ENCODE results near the gene SCAP. TPM values are rescaled to one million over a fixed set of nuclear protein-coding genes. Genes with fewer than 3 reads are reported as not detected.
"Not testable (repeated sequence)": the region's sequence is repeated elsewhere in the genome, so short reads cannot be mapped to it uniquely, and the experiment has no call there.

The SCAP gene
- total RNA-seq, 1 donor = 81.4 TPM

GRCh38 chr3:47513125-47513929 lies 37.6 kb upstream of the SCAP start, which contains the start of gene ELP6:
Gene ELP6, minus strand, starts transcription at chr3:47513712. Its CDS starts 122 bp downstream, at chr3:47513590.
- H3K36me3 ChIP-seq (ENCODE audit: insufficient read depth, low read length) = peaks cover 20% of the 10 kb centered on the region
- peak within 1 kb of the TSS; percentile 86 for H3K27ac ChIP-seq (ENCODE audit: low read depth, low read length)
- H3K4me3 ChIP-seq (ENCODE audit: insufficient read depth, low read length) = peak within 1 kb of the TSS; percentile 99
- peak; percentile 98 for DNase-seq (ENCODE audit: insufficient read length, low spot score, missing footprints)
- H4K20me1 ChIP-seq (ENCODE audit: insufficient read depth, low read length) = no peaks in the 10 kb centered on the region
- peaks cover 31% of the 10 kb centered on the region for H3K79me2 ChIP-seq (ENCODE audit: insufficient read depth, low read length)
- peak within 1 kb of the TSS; percentile 99 for H2AFZ ChIP-seq (ENCODE audit: low read length)
- peaks cover 6% of the 10 kb centered on the region for H3K4me1 ChIP-seq (ENCODE audit: insufficient read depth, low read length)
- no peaks in the 10 kb centered on the region for H3K9me3 ChIP-seq (ENCODE audit: low read depth, low read length)
- no peaks in the 10 kb centered on the region for H3K27me3 ChIP-seq (ENCODE audit: insufficient read depth, low read length)
- peak; percentile 37 for TF ChIP-seq CTCF (IDR thresholded peaks at IDR 0.05; ENCODE audit: extremely low read depth, low read depth, low read length)
- peak within 1 kb of the TSS; percentile 96 for H3K4me2 ChIP-seq (ENCODE audit: insufficient read depth, low read length)

GRCh38 chr3:47512416-47513124 lies 36.8 kb upstream of the SCAP start:
- H4K20me1 ChIP-seq (ENCODE audit: insufficient read depth, low read length) = no peaks in the 10 kb centered on the region
- H3K36me3 ChIP-seq (ENCODE audit: insufficient read depth, low read length) = peaks cover 24% of the 10 kb centered on the region
- H3K27me3 ChIP-seq (ENCODE audit: insufficient read depth, low read length) = no peaks in the 10 kb centered on the region
- no peaks in the 10 kb centered on the region for H3K9me3 ChIP-seq (ENCODE audit: low read depth, low read length)
- peaks cover 33% of the 10 kb centered on the region for H3K79me2 ChIP-seq (ENCODE audit: insufficient read depth, low read length)
- DNase-seq (ENCODE audit: insufficient read length, low spot score, missing footprints) = no peak
- TF ChIP-seq CTCF (IDR thresholded peaks at IDR 0.05; ENCODE audit: extremely low read depth, low read depth, low read length) = no peak
- peak overlapping the region; percentile 96 for H3K4me2 ChIP-seq (ENCODE audit: insufficient read depth, low read length)
- H3K4me3 ChIP-seq (ENCODE audit: insufficient read depth, low read length) = peak overlapping the region; percentile 99
- H3K27ac ChIP-seq (ENCODE audit: low read depth, low read length) = peak overlapping the region; percentile 86
- peak overlapping the region; percentile 99 for H2AFZ ChIP-seq (ENCODE audit: low read length)
- H3K4me1 ChIP-seq (ENCODE audit: insufficient read depth, low read length) = peaks cover 6% of the 10 kb centered on the region

- H3K4me2 ChIP-seq (ENCODE audit: insufficient read depth, low read length) = not testable (repeated sequence)
Measured at GRCh38 chr3:47505267-47505666, 29.5 kb upstream of the SCAP start.

GRCh38 chr3:47504113-47504512 lies 28.4 kb upstream of the SCAP start:
- no peak overlapping the region for H3K27ac ChIP-seq (ENCODE audit: low read depth, low read length)

More at GRCh38 chr3:47505267-47505666, 29.5 kb upstream of the SCAP start:
- not testable (repeated sequence) for H3K4me3 ChIP-seq (ENCODE audit: insufficient read depth, low read length); H2AFZ ChIP-seq (ENCODE audit: low read length); H4K20me1 ChIP-seq (ENCODE audit: insufficient read depth, low read length); H3K27ac ChIP-seq (ENCODE audit: low read depth, low read length); DNase-seq (ENCODE audit: insufficient read length, low spot score, missing footprints); H3K79me2 ChIP-seq (ENCODE audit: insufficient read depth, low read length); H3K9me3 ChIP-seq (ENCODE audit: low read depth, low read length); H3K27me3 ChIP-seq (ENCODE audit: insufficient read depth, low read length); H3K4me1 ChIP-seq (ENCODE audit: insufficient read depth, low read length)
- peaks cover 43% of the 10 kb centered on the region for H3K36me3 ChIP-seq (ENCODE audit: insufficient read depth, low read length)

More at GRCh38 chr3:47504113-47504512, 28.4 kb upstream of the SCAP start:
- Histone ChIP-seq H3K4me3 (ENCODE audit: insufficient read depth, low read length) (no peak overlapping the region), H3K79me2 (ENCODE audit: insufficient read depth, low read length) (peaks cover 4% of the 10 kb centered on the region), H3K27me3 (ENCODE audit: insufficient read depth, low read length) (no peaks in the 10 kb centered on the region), H3K9me3 (ENCODE audit: low read depth, low read length) (no peaks in the 10 kb centered on the region), H4K20me1 (ENCODE audit: insufficient read depth, low read length) (no peaks in the 10 kb centered on the region), H3K4me1 (ENCODE audit: insufficient read depth, low read length) (no peaks in the 10 kb centered on the region), H2AFZ (ENCODE audit: low read length) (no peak overlapping the region), H3K36me3 (ENCODE audit: insufficient read depth, low read length) (peaks cover 36% of the 10 kb centered on the region), H3K4me2 (ENCODE audit: insufficient read depth, low read length) (no peak overlapping the region)
- no peak for DNase-seq (ENCODE audit: insufficient read length, low spot score, missing footprints)
- no peak for TF ChIP-seq CTCF (IDR thresholded peaks at IDR 0.05; ENCODE audit: extremely low read depth, low read depth, low read length)
